HCT116 (cell line): ENCODE results near the gene ICA1. TPM values are rescaled to one million over a fixed set of nuclear protein-coding genes. Genes with fewer than 3 reads are reported as not detected.

Experiments used
- ATAC-seq: fragments of 200-7000 bp; cut with Tn5 transposase; 2 replicates; pipeline ENCODE4 v1.9.1; 2020; ENCODE audit warnings: mild to moderate bottlenecking, moderate library complexity
- BruUV-seq: library from RNA; stranded (reverse); fragments of 400-500 nt; replicated peaks from 2 replicates; lab custom pipeline; 2021; lab: Mats Ljungman, UMichigan
- CTCF ChIA-PET: fragments of 300-600 bp; sonication (Branson Sonifier 250); formaldehyde crosslinking; loops from one replicate; lab custom pipeline; 2021; ENCODE audit warnings: antibody characterized with exemption; lab: Charles Lee
- POLR2A ChIA-PET: fragments of 300-600, 350-600 bp; sonication (Branson Sonifier 250); formaldehyde crosslinking; loops from one replicate; lab custom pipeline; 2021; ENCODE audit warnings: antibody characterized with exemption; lab: Charles Lee
- RAD21 ChIA-PET, 2 experiments: fragments of 300-600 bp; sonication (Branson Sonifier 250); formaldehyde crosslinking; loops; one replicate each; lab custom pipeline; 2023; ENCODE audit warnings: low total read pairs in 2 of 2; ENCODE audit not compliant: uncharacterized antibody in 2 of 2, unreplicated experiment in 2 of 2, low non-redundant PET in 1 of 2; lab: Charles Lee
- DNase-seq: peaks from one replicate; pipeline ENCODE4 v3.0.0-alpha.2; 2010; ENCODE audit warnings: low read depth, low spot score
- H2AFZ ChIP-seq: fragments of 200-600 bp; shearing (Covaris generic), sonication (generic); 2 replicates; pipeline ENCODE4 v1.6.1; 2017; ENCODE audit warnings: low read depth, mixed run types, mixed read lengths, antibody characterized with exemption, low read length; ENCODE audit not compliant: poor library complexity, severe bottlenecking
- H3K27ac ChIP-seq: 2 replicates; pipeline ENCODE4 v1.5.1; 2012; ENCODE audit warnings: low read depth, low read length
- H3K27me3 ChIP-seq: fragments of 200-600 bp; sonication (generic); 2 replicates; pipeline ENCODE4 v1.6.1; 2016; ENCODE audit warnings: mixed run types, low read length, mixed read lengths; ENCODE audit not compliant: insufficient read depth
- H3K36me3 ChIP-seq, 2 experiments: fragments of 200-500 bp in 1 of 2; fragments of 200-600 bp in 1 of 2; sonication (Bioruptor generic) in 1 of 2; sonication (generic) in 1 of 2; 2 replicates each; pipeline versions ENCODE4 v1.5.1 to v1.6.1; 2014 to 2016; ENCODE audit warnings: low read length in 2 of 2, inconsistent platforms in 1 of 2, mixed read lengths in 1 of 2, mixed run types in 1 of 2; ENCODE audit not compliant: insufficient read depth in 2 of 2, control insufficient read depth in 1 of 2
- H3K4me1 ChIP-seq, 2 experiments: fragments of 200-600 bp in 1 of 2; sonication (generic) in 1 of 2; 2 replicates each; pipeline versions ENCODE4 v1.5.1 to v1.6.1; 2012 to 2017; ENCODE audit warnings: low read length in 2 of 2, inconsistent platforms in 1 of 2, mild to moderate bottlenecking in 1 of 2, mixed read lengths in 1 of 2, mixed run types in 1 of 2, moderate library complexity in 1 of 2; ENCODE audit not compliant: insufficient read depth in 2 of 2, control insufficient read depth in 1 of 2
- H3K4me2 ChIP-seq: fragments of 200-600 bp; sonication (generic); 2 replicates; pipeline ENCODE4 v1.6.1; 2017; ENCODE audit warnings: mixed run types, low read length, mixed read lengths
- H3K4me3 ChIP-seq, 2 experiments: fragments of 200-600 bp in 1 of 2; sonication (generic) in 1 of 2; replicated peaks in 1 of 2; 2 replicates each; pipeline ENCODE4 v1.5.1; 2011 to 2016; ENCODE audit warnings: low read length in 2 of 2, control low read depth in 1 of 2, low read depth in 1 of 2, mild to moderate bottlenecking in 1 of 2, mixed read lengths in 1 of 2, mixed run types in 1 of 2
- H3K79me2 ChIP-seq: fragments of 200-600 bp; sonication (generic); 2 replicates; pipeline ENCODE4 v1.6.1; 2017; ENCODE audit warnings: mild to moderate bottlenecking, mixed run types, low read length, moderate library complexity, mixed read lengths; ENCODE audit not compliant: insufficient read depth
- H3K9ac ChIP-seq: fragments of 200-600 bp; sonication (generic); 2 replicates; pipeline ENCODE4 v1.6.1; 2016; ENCODE audit warnings: low read length, mixed read lengths
- H3K9me2 ChIP-seq: fragments of 200-600 bp; sonication (generic), shearing (Covaris generic); 2 replicates; pipeline ENCODE4 v1.6.1; 2017; ENCODE audit warnings: mixed run types, mild to moderate bottlenecking, moderate library complexity; ENCODE audit not compliant: insufficient read depth
- H3K9me3 ChIP-seq, 2 experiments: fragments of 200-500 bp in 1 of 2; fragments of 200-600 bp in 1 of 2; sonication (Bioruptor generic) in 1 of 2; sonication (generic) in 1 of 2; 2 replicates each; pipeline ENCODE4 v1.6.1; 2014 to 2017; ENCODE audit warnings: low read length in 2 of 2, mixed read lengths in 2 of 2, inconsistent platforms in 1 of 2, low read depth in 1 of 2, mild to moderate bottlenecking in 1 of 2, mixed run types in 1 of 2, moderate library complexity in 1 of 2; ENCODE audit not compliant: control insufficient read depth in 1 of 2, insufficient read depth in 1 of 2
- H4K20me1 ChIP-seq: fragments of 200-600 bp; sonication (generic), shearing (Covaris generic); 2 replicates; pipeline ENCODE4 v1.6.1; 2017; ENCODE audit warnings: mixed run types, mild to moderate bottlenecking, moderate library complexity; ENCODE audit not compliant: insufficient read depth
- CTCF ChIP-seq, 3 experiments: fragments of 200-600 bp in 1 of 3; sonication (generic) in 1 of 3; IDR thresholded peaks in 2 of 3; conservative IDR thresholded peaks in 1 of 3; 2 replicates each; pipeline ENCODE4 v1.5.1; 2012 to 2017; ENCODE audit warnings: low read depth in 2 of 3, low read length in 2 of 3, antibody characterized with exemption in 1 of 3, borderline replicate concordance in 1 of 3, control low read depth in 1 of 3, mild to moderate bottlenecking in 1 of 3, mixed read lengths in 1 of 3, mixed run types in 1 of 3, moderate library complexity in 1 of 3; ENCODE audit not compliant: insufficient read depth in 1 of 3
- EZH2phosphoT487 ChIP-seq: fragments of 200-600 bp; IDR thresholded peaks from 2 replicates; pipeline ENCODE4 v1.6.1; 2018; ENCODE audit warnings: antibody characterized with exemption, borderline replicate concordance
- FOSL1 ChIP-seq: IDR thresholded peaks from 2 replicates; pipeline ENCODE4 v1.6.1; 2012; ENCODE audit warnings: low read depth
- REST ChIP-seq: IDR thresholded peaks from 2 replicates; pipeline ENCODE4 v1.6.1; 2012; ENCODE audit warnings: low read depth
- YY1 ChIP-seq: IDR thresholded peaks from 2 replicates; pipeline ENCODE4 v1.6.1; 2011; ENCODE audit warnings: low read length, low read depth, moderate library complexity, mild to moderate bottlenecking; ENCODE audit not compliant: insufficient replicate concordance; ENCODE audit errors: extremely low read depth
- ZNF274 ChIP-seq: fragments of 200-500 bp; sonication (Bioruptor generic); IDR thresholded peaks from 2 replicates; pipeline ENCODE4 v1.6.1; 2014; ENCODE audit warnings: mild to moderate bottlenecking, low read depth, low read length, inconsistent platforms
- intact Hi-C: fragments of 100-400 bp; cut with micrococcal nuclease; formaldehyde crosslinking; loops from 2 replicates; pipeline ENCODE4 v1.10.0; 2022
- total RNA-seq: library from RNA; stranded (reverse); gene quantifications from one replicate; pipeline ENCODE4 v1.2.1, GENCODE V29; 2021; ENCODE audit not compliant: unreplicated experiment

The ICA1 gene
- total RNA-seq, 1 experiment from 2014 or later: 16.4 TPM

GRCh38 chr7:8135417-8135816 lies 126.5 kb downstream of the ICA1 start:
- H3K79me2 ChIP-seq: no peaks in the 10 kb centered on the region
- ATAC-seq: no peak
- no peak overlapping the region for H3K4me2 ChIP-seq
- BruUV-seq: no TSS peak
- H4K20me1 ChIP-seq: no peaks in the 10 kb centered on the region
- H3K4me3 ChIP-seq: no peak overlapping the region
- RAD21 ChIA-PET: no interaction called here
- H3K27me3 ChIP-seq: no peaks in the 10 kb centered on the region
- TF ChIP-seq REST: no peak
- no peak for TF ChIP-seq YY1
- no peak for TF ChIP-seq CTCF (IDR thresholded peaks at IDR 0.05 in 2 of 3, conservative IDR thresholded peaks at IDR 0.05 in 1 of 3; ENCODE audit: borderline replicate concordance in 1 of 3, insufficient read depth in 1 of 3, low read depth in 2 of 3, low read length in 2 of 3)
- TF ChIP-seq ZNF274: no peak
- TF ChIP-seq EZH2phosphoT487: no peak
- no peak for TF ChIP-seq FOSL1
- POLR2A ChIA-PET: no interaction called here
- H3K9me2 ChIP-seq: no peaks in the 10 kb centered on the region
- no peak for DNase-seq
- intact Hi-C loops: no loop called here
- no peak overlapping the region for H3K9ac ChIP-seq
- no peak overlapping the region for H2AFZ ChIP-seq
- no peaks in the 10 kb centered on the region for H3K9me3 ChIP-seq
- H3K4me1 ChIP-seq: no peaks in the 10 kb centered on the region
- CTCF ChIA-PET: no interaction called here
- H3K36me3 ChIP-seq: no peaks in the 10 kb centered on the region
- H3K27ac ChIP-seq: no peak overlapping the region
